Vagina (tissue), 2 donors: ENCODE measurements around the gene PDCD1. TPM values are rescaled to one million over a fixed set of nuclear protein-coding genes. Genes with fewer than 3 reads are reported as not detected.

Experiments used
- DNase-seq, 2 donors: peaks; one replicate each; pipeline ENCODE4 v3.0.0-alpha.2; 2017; ENCODE audit errors: extremely low spot score in 2 of 2
- H3K27ac ChIP-seq: fragments of 200-600 bp; sonication (generic); one replicate; pipeline ENCODE4 v1.5.1; 2019
- H3K27me3 ChIP-seq: fragments of 200-600 bp; sonication (generic); one replicate; pipeline ENCODE4 v1.5.1; 2019
- H3K36me3 ChIP-seq, 2 donors: fragments of 200-600 bp; sonication (generic); one replicate each; pipeline ENCODE4 v1.5.1; 2017 to 2019
- H3K4me1 ChIP-seq: fragments of 200-600 bp; sonication (generic); one replicate; pipeline ENCODE4 v1.5.1; 2019
- H3K4me3 ChIP-seq, 2 donors: fragments of 200-600 bp; sonication (generic); 1 replicate in 1 of 2; 2 replicates in 1 of 2; pipeline ENCODE4 v1.5.1; 2016 to 2019
- H3K9me3 ChIP-seq: fragments of 200-600 bp; sonication (generic); one replicate; pipeline ENCODE4 v1.5.1; 2019
- POLR2A ChIP-seq, 2 donors: fragments of 450-650 bp; IDR thresholded peaks; one replicate each; pipeline ENCODE4 v1.6.1; 2017; ENCODE audit warnings: antibody characterized with exemption in 2 of 2, mild to moderate bottlenecking in 2 of 2, moderate library complexity in 2 of 2
- POLR2AphosphoS5 ChIP-seq, 2 donors: sonication (generic); formaldehyde crosslinking; IDR thresholded peaks; one replicate each; pipeline ENCODE4 v1.9.0; 2017; ENCODE audit warnings: antibody characterized with exemption in 2 of 2, mild to moderate bottlenecking in 2 of 2, low read depth in 1 of 2; ENCODE audit not compliant: insufficient read depth in 1 of 2
- intact Hi-C: fragments of 100-400 bp; cut with DNase I; formaldehyde crosslinking; loops from one replicate; pipeline ENCODE4 v1.15.1; 2023
- total RNA-seq: library from RNA; depleted of rRNA; stranded (reverse); fragments of >200 nt; gene quantifications from one replicate; pipeline ENCODE4 v1.2.3, GENCODE V29; 2016
- TF ChIP-seq, protein P1 (sequence below), 3 experiments: fragments of 450-650 bp in 2 of 3; fragments of 200-600 bp in 1 of 3; sonication (generic) in 1 of 3; IDR thresholded peaks; one replicate each; pipeline ENCODE4 v1.5.1; 2017 to 2019; ENCODE audit warnings: antibody characterized with exemption in 3 of 3, mild to moderate bottlenecking in 2 of 3, moderate library complexity in 2 of 3

PDCD1 gene
- total RNA-seq, 1 donor from 2014 or later, result 3.9 TPM

DNA sequence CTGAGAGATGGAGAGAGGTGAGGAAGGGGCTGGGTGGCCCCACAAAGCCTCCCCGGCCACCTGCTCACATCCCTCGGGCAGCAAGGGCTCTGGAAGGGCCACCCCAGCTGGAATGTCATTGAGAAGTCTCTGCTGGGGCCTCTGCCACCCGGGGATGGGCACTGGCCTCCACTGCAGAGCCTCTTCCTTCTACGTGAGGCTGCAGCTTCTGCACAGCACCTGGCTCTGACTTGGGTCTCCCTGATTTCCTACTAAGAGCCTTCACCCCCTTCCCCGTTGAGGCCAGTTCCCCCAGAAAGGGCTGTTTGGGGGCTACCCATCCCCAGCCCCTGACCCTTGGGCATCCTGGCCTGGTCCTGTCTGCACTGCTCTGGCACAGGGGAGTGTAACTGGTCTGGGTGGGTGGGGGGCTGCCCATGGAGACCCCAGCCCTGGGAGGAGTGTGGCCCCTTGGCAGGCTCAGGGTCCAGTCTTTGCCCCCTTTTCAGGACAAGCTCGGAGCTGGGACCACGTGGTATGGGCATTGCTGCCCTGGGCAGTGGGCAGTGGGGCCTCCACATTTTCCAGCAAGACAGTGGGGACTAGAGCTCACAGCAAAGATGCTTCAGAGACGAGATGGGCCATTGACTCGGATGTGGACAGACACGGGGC is 5.6 kb downstream of the PDCD1 start:
- H3K4me1 ChIP-seq, result no peaks in the 10 kb centered on the region
- TF ChIP-seq, protein P1, sequence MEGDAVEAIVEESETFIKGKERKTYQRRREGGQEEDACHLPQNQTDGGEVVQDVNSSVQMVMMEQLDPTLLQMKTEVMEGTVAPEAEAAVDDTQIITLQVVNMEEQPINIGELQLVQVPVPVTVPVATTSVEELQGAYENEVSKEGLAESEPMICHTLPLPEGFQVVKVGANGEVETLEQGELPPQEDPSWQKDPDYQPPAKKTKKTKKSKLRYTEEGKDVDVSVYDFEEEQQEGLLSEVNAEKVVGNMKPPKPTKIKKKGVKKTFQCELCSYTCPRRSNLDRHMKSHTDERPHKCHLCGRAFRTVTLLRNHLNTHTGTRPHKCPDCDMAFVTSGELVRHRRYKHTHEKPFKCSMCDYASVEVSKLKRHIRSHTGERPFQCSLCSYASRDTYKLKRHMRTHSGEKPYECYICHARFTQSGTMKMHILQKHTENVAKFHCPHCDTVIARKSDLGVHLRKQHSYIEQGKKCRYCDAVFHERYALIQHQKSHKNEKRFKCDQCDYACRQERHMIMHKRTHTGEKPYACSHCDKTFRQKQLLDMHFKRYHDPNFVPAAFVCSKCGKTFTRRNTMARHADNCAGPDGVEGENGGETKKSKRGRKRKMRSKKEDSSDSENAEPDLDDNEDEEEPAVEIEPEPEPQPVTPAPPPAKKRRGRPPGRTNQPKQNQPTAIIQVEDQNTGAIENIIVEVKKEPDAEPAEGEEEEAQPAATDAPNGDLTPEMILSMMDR (IDR thresholded peaks at IDR 0.05), result no peak
- no peak for TF ChIP-seq POLR2A (IDR thresholded peaks at IDR 0.05)
- no peak for TF ChIP-seq POLR2AphosphoS5 (IDR thresholded peaks at IDR 0.05; ENCODE audit: insufficient read depth in 1 of 2, low read depth in 1 of 2)
- DNase-seq, result no peak
- no peaks in the 10 kb centered on the region for H3K27me3 ChIP-seq
- no peak overlapping the region for H3K27ac ChIP-seq
- H3K9me3 ChIP-seq, result no peaks in the 10 kb centered on the region
- no peak overlapping the region for H3K4me3 ChIP-seq
- H3K36me3 ChIP-seq, result no peaks in the 10 kb centered on the region
- intact Hi-C loops, result no loop called here

DNA sequence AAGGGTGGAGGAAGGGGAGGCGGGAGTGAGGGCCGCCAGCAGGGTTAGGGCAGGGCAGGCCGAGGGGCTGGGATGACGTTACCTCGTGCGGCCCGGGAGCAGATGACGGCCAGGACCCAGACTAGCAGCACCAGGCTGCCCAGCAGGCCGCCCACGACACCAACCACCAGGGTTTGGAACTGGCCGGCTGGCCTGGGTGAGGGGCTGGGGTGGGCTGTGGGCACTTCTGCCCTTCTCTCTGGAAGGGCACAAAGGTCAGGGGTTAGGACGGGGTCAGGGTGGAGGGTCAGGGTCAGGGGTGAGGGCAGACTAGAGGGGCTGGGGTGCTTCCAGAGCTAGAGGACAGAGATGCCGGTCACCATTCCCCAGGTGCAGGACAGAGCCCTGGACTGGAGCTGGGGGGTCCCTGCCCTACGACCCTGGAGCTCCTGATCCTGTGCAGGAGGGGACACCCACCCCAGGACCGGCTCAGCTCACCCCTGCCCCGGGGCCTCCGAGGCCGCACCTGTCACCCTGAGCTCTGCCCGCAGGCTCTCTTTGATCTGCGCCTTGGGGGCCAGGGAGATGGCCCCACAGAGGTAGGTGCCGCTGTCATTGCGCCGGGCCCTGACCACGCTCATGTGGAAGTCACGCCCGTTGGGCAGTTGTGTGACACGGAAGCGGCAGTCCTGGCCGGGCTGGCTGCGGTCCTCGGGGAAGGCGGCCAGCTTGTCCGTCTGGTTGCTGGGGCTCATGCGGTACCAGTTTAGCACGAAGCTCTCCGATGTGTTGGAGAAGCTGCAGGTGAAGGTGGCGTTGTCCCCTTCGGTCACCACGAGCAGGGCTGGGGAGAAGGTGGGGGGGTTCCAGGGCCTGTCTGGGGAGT is 6.3 kb downstream of the PDCD1 start:
- Histone ChIP-seq H3K27ac (no peak overlapping the region), H3K4me3 (no peak overlapping the region), H3K36me3 (no peaks in the 10 kb centered on the region), H3K27me3 (no peaks in the 10 kb centered on the region), H3K9me3 (no peaks in the 10 kb centered on the region), H3K4me1 (no peaks in the 10 kb centered on the region)
- DNase-seq, result no peak
- intact Hi-C loops, result no loop called here
- no peak for TF ChIP-seq POLR2A (IDR thresholded peaks at IDR 0.05)
- no peak for TF ChIP-seq POLR2AphosphoS5 (IDR thresholded peaks at IDR 0.05; ENCODE audit: insufficient read depth in 1 of 2, low read depth in 1 of 2)
- TF ChIP-seq, protein P1 (IDR thresholded peaks at IDR 0.05), result no peak

DNA sequence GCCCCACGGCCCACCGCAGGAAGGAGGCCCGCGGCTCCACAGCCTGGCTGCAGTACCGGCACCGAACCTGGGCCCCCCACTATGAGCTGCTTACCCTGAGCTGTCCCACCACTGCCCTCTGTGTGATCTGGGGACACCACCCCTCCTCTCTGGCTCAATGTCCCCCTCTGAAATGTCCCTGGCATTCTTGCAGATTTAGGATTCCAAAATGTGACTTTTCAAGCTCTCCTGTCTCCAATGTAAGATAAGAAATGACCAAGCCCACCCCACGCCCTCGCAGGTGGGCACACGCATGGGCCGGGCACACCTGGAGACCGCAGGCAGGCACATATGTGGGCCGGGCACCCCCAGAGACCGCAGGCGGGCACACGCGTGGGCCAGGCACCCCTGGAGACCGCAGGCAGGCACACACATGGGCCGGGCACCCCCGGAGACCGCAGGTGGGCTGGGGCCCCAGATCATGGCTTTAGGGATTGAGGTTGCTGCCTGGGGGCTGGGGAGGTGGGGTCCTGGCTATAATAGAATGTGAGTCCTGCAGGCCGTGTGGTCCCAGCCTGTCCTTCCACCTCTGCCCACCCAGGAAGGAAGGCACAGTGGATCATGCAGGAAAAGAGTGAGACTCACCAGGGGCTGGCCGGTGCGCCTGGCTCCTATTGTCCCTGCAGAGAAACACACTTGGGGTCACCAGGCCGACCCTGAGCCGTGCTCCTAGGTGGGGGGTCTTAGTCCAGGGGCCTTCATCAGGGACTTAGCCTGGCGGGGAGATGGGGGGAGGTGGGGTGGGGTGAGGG is 7.2 kb downstream of the PDCD1 start:
- no peak overlapping the region for H3K27ac ChIP-seq
- H3K4me3 ChIP-seq, result no peak overlapping the region
- H3K36me3 ChIP-seq, result no peaks in the 10 kb centered on the region
- DNase-seq, result no peak
- no peaks in the 10 kb centered on the region for H3K4me1 ChIP-seq
- H3K27me3 ChIP-seq, result no peaks in the 10 kb centered on the region
- no peaks in the 10 kb centered on the region for H3K9me3 ChIP-seq
- intact Hi-C loops, result no loop called here
- TF ChIP-seq POLR2AphosphoS5 (IDR thresholded peaks at IDR 0.05; ENCODE audit: insufficient read depth in 1 of 2, low read depth in 1 of 2), result no peak
- TF ChIP-seq, protein P1 (IDR thresholded peaks at IDR 0.05), result no peak
- TF ChIP-seq POLR2A (IDR thresholded peaks at IDR 0.05), result no peak

DNA sequence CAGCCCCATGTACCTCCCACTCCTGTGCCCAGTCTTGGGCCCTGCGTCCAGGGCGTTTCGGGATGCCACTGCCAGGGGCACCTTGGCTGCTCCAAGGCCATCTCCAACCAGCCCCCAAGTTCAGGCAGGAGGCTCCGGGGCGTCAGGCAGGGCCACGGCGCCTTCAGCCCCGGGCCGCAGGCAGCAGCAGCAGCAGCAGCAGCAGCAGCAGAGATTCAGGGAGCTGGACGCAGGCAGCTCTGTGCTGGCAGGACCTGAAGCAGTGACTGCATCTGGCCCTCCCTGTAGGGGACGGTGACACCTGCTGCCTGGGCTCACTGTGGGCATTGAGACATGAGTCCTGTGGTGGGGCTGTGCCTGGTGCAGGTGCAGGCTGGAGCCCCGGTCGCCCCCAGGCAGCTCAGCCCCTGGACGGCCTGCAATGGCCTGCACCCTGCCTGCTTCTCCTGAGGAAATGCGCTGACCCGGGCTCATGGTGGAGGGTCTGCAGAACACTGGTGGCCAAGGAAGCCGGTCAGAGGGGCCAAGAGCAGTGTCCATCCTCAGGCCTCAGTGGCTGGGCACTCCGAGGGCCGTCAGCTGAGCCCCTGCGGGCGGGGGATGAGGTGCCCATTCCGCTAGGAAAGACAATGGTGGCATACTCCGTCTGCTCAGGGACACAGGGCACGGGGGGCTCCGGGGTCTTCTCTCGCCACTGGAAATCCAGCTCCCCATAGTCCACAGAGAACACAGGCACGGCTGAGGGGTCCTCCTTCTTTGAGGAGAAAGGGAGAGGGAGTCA is 8.0 kb downstream of the PDCD1 start:
- Histone ChIP-seq H3K27me3 (no peaks in the 10 kb centered on the region), H3K4me1 (no peaks in the 10 kb centered on the region), H3K36me3 (no peaks in the 10 kb centered on the region), H3K27ac (no peak overlapping the region), H3K4me3 (no peak overlapping the region), H3K9me3 (no peaks in the 10 kb centered on the region)
- TF ChIP-seq, protein P1 (IDR thresholded peaks at IDR 0.05), result no peak
- TF ChIP-seq POLR2AphosphoS5 (IDR thresholded peaks at IDR 0.05; ENCODE audit: insufficient read depth in 1 of 2, low read depth in 1 of 2), result no peak
- no peak for TF ChIP-seq POLR2A (IDR thresholded peaks at IDR 0.05)
- intact Hi-C loops, result no loop called here
- DNase-seq, result no peak
